Epidermal melanocyte (primary cell): ENCODE results near the gene UBE2E3.
"Not testable (repeated sequence)": the region's sequence is repeated elsewhere in the genome, so short reads cannot be mapped to it uniquely, and the experiment has no call there.

Source experiments
- DNase-seq: peaks from one replicate; pipeline ENCODE4 v3.0.0; 2011; ENCODE audit warnings: low spot score; ENCODE audit not compliant: insufficient read length

Gene UBE2E3

GRCh38 chr2:180980106-180980942 lies at the start of gene UBE2E3:
Gene UBE2E3 (plus strand): TSS chr2:180980605. CDS start chr2:180982043, 1,438 bp downstream.
- peak; percentile 58 for DNase-seq

- DNase-seq, result no peak
These were observed 48.6 kb upstream of the UBE2E3 start for GRCh38 chr2:180931841-180932240.

GRCh38 chr2:180933332-180933731 lies 47.1 kb upstream of the UBE2E3 start:
- DNase-seq, result no peak

- DNase-seq, result no peak
These were observed 45.5 kb upstream of the UBE2E3 start for GRCh38 chr2:180934911-180935310.

GRCh38 chr2:180937480-180937879 lies 42.9 kb upstream of the UBE2E3 start:
- DNase-seq, result not testable (repeated sequence)

GRCh38 chr2:180938451-180938850 lies 42.0 kb upstream of the UBE2E3 start:
- no peak for DNase-seq

- DNase-seq, result no peak
These were observed 37.1 kb upstream of the UBE2E3 start for GRCh38 chr2:180943275-180943674.

GRCh38 chr2:180944372-180944771 lies 36.0 kb upstream of the UBE2E3 start:
- DNase-seq, result no peak

GRCh38 chr2:180947208-180947689 lies 33.2 kb upstream of the UBE2E3 start:
- DNase-seq, result no peak

GRCh38 chr2:180949896-180950295 lies 30.5 kb upstream of the UBE2E3 start:
- no peak for DNase-seq

GRCh38 chr2:180952082-180952481 lies 28.3 kb upstream of the UBE2E3 start:
- DNase-seq, result no peak

GRCh38 chr2:180952731-180953336 lies 27.6 kb upstream of the UBE2E3 start:
- no peak for DNase-seq

GRCh38 chr2:180953550-180953949 lies 26.9 kb upstream of the UBE2E3 start:
- no peak for DNase-seq

- DNase-seq, result no peak
These were observed 25.3 kb upstream of the UBE2E3 start for GRCh38 chr2:180955101-180955500.

- no peak for DNase-seq
These were observed 20.6 kb upstream of the UBE2E3 start for GRCh38 chr2:180959787-180960186.

GRCh38 chr2:180960982-180961381 lies 19.4 kb upstream of the UBE2E3 start:
- DNase-seq, result no peak

- DNase-seq, result no peak
These were observed 17.6 kb upstream of the UBE2E3 start for GRCh38 chr2:180962727-180963314.

- no peak for DNase-seq
These were observed 14.0 kb upstream of the UBE2E3 start for GRCh38 chr2:180966378-180966777.

GRCh38 chr2:180969124-180969523 lies 11.3 kb upstream of the UBE2E3 start:
- no peak for DNase-seq

GRCh38 chr2:180970016-180970415 lies 10.4 kb upstream of the UBE2E3 start:
- DNase-seq, result no peak

GRCh38 chr2:180971811-180972210 lies 8.6 kb upstream of the UBE2E3 start:
- no peak for DNase-seq

- no peak for DNase-seq
These were observed 4.8 kb upstream of the UBE2E3 start for GRCh38 chr2:180975585-180975984.
